Neural progenitor cell (in vitro differentiated cells): Measurements from ENCODE around the gene SFT2D3. TPM values are rescaled to one million over a fixed set of nuclear protein-coding genes. Genes with fewer than 3 reads are reported as not detected.

Source experiments
- DNase-seq: peaks from one replicate; pipeline ENCODE4 v3.0.0-alpha.2; 2016; ENCODE audit warnings: low spot score
- H2AFZ ChIP-seq: fragments of 200-600 bp; sonication (generic); replicated peaks from 2 replicates; pipeline ENCODE4 v1.6.1; 2016; ENCODE audit warnings: antibody characterized with exemption
- H3F3A ChIP-seq: fragments of 200-600 bp; sonication (generic); 2 replicates; pipeline ENCODE4 v1.6.1; 2016; ENCODE audit warnings: antibody characterized with exemption, low read depth
- H3K27ac ChIP-seq: fragments of 200-600 bp; sonication (generic); 2 replicates; pipeline ENCODE4 v1.5.1; 2016; ENCODE audit warnings: mild to moderate bottlenecking
- H3K27me3 ChIP-seq: fragments of 200-600 bp; sonication (generic); 2 replicates; pipeline ENCODE4 v1.6.1; 2016; ENCODE audit warnings: mild to moderate bottlenecking, moderate library complexity
- H3K36me3 ChIP-seq: fragments of 200-600 bp; sonication (generic); 2 replicates; pipeline ENCODE4 v1.5.1; 2016
- H3K4me1 ChIP-seq: fragments of 200-600 bp; sonication (generic); 2 replicates; pipeline ENCODE4 v1.6.1; 2016; ENCODE audit warnings: mixed run types
- H3K4me2 ChIP-seq: fragments of 200-600 bp; sonication (generic); 2 replicates; pipeline ENCODE4 v1.6.1; 2016
- H3K4me3 ChIP-seq: fragments of 200-600 bp; sonication (generic); 2 replicates; pipeline ENCODE4 v1.5.1; 2016
- H3K79me2 ChIP-seq: fragments of 200-600 bp; sonication (generic); 2 replicates; pipeline ENCODE4 v1.6.1; 2016; ENCODE audit warnings: low read depth
- H3K9ac ChIP-seq: fragments of 200-600 bp; sonication (generic); 2 replicates; pipeline ENCODE4 v1.6.1; 2016
- H3K9me3 ChIP-seq: fragments of 200-600 bp; sonication (generic); 2 replicates; pipeline ENCODE4 v1.5.1; 2016; ENCODE audit warnings: low read depth
- H4K20me1 ChIP-seq: fragments of 200-600 bp; sonication (generic); 2 replicates; pipeline ENCODE4 v1.6.1; 2016; ENCODE audit warnings: low read depth
- H3K27ac Mint-ChIP-seq: 3 replicates; pipeline ENCODE4 v1.8.0; 2021; ENCODE audit warnings: mixed read lengths
- H3K27me3 Mint-ChIP-seq: 2 replicates; pipeline ENCODE4 v1.8.0; 2022; ENCODE audit warnings: low read depth, mild to moderate bottlenecking, inconsistent platforms, moderate library complexity, mixed read lengths; ENCODE audit not compliant: insufficient read depth
- H3K36me3 Mint-ChIP-seq: 3 replicates; pipeline ENCODE4 v1.8.0; 2021; ENCODE audit warnings: mixed read lengths
- H3K4me1 Mint-ChIP-seq: 3 replicates; pipeline ENCODE4 v1.8.0; 2021; ENCODE audit warnings: mixed read lengths
- H3K4me3 Mint-ChIP-seq: 3 replicates; pipeline ENCODE4 v1.8.0; 2021; ENCODE audit warnings: mild to moderate bottlenecking, moderate library complexity, mixed read lengths
- H3K9me3 Mint-ChIP-seq: 3 replicates; pipeline ENCODE4 v1.8.0; 2020; ENCODE audit warnings: mixed read lengths
- EZH2 ChIP-seq: fragments of 200-600 bp; sonication (generic); IDR thresholded peaks from 2 replicates; pipeline ENCODE4 v1.6.1; 2017; ENCODE audit warnings: antibody characterized with exemption, mild to moderate bottlenecking, moderate library complexity
- EZH2phosphoT487 ChIP-seq: fragments of 200-600 bp; sonication (generic); IDR thresholded peaks from 2 replicates; pipeline ENCODE4 v1.6.1; 2017; ENCODE audit warnings: antibody characterized with exemption
- total RNA-seq: library from RNA; depleted of rRNA; stranded (reverse); fragments of >200 nt; gene quantifications from 2 replicates; pipeline ENCODE4 v1.2.3, GENCODE V29; 2015; ENCODE audit warnings: low replicate concordance
- TF ChIP-seq, protein P1 (sequence below): fragments of 200-600 bp; sonication (generic); IDR thresholded peaks from 2 replicates; pipeline ENCODE4 v1.5.1; 2017; ENCODE audit warnings: antibody characterized with exemption, mild to moderate bottlenecking

SFT2D3 gene
- total RNA-seq, 1 donor from 2014 or later: 30.6 TPM

DNA sequence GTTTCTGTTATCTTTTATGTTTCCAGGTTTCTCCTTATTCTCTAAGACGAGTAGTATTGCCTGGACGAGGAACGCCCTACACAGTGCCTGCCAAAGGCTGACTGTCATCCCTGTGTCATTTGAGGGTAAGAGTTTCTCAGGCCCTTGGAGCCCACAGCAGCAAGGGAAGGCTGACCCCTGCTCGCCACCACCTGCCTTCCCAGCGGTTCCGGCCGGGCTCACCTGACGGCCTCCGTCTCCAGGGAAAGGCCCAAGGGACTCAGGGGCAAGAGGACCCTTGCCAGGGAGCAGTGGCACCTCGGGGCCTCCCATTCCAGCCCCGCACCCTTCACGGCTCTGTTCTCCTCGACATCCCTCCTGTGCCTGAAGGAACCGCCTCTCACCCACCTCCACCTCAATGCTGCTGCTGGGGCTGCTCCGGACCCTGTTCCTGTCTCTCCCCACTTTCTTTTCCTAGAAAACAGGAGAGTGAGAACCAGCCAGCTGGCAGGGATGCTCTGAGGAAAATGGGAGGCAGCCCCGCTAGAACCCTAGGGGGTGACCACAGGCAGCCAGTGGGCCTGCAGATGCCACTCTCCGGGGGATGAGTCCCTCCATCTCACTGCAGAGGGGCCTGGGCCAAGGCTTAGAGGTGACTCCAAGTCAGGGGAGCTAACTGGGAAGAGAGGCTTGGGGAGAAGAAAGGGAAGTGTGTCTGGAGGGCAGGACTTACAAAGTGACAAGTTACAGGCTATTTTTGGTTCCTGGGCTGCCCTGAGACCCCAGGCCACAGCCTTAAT, 27.8 kb upstream of the SFT2D3 start:
- Histone ChIP-seq H3K4me1 (peaks cover 4% of the 10 kb centered on the region), H3K79me2 (no peaks in the 10 kb centered on the region), H3K9ac (no peak overlapping the region), H3K36me3 (no peaks in the 10 kb centered on the region), H3F3A (no peaks in the 10 kb centered on the region), H3K9me3 (no peaks in the 10 kb centered on the region), H3K27me3 (peaks cover 71% of the 10 kb centered on the region), H3K4me3 (no peak overlapping the region), H4K20me1 (peaks cover 12% of the 10 kb centered on the region), H2AFZ (no peak overlapping the region), H3K4me2 (no peak overlapping the region), H3K27ac (no peak overlapping the region)
- peaks cover 31% of the 10 kb centered on the region for H3K27me3 Mint-ChIP-seq
- DNase-seq: no peak
- TF ChIP-seq EZH2phosphoT487: no peak
- TF ChIP-seq EZH2: no peak
- TF ChIP-seq, protein P1, sequence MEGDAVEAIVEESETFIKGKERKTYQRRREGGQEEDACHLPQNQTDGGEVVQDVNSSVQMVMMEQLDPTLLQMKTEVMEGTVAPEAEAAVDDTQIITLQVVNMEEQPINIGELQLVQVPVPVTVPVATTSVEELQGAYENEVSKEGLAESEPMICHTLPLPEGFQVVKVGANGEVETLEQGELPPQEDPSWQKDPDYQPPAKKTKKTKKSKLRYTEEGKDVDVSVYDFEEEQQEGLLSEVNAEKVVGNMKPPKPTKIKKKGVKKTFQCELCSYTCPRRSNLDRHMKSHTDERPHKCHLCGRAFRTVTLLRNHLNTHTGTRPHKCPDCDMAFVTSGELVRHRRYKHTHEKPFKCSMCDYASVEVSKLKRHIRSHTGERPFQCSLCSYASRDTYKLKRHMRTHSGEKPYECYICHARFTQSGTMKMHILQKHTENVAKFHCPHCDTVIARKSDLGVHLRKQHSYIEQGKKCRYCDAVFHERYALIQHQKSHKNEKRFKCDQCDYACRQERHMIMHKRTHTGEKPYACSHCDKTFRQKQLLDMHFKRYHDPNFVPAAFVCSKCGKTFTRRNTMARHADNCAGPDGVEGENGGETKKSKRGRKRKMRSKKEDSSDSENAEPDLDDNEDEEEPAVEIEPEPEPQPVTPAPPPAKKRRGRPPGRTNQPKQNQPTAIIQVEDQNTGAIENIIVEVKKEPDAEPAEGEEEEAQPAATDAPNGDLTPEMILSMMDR: no peak
- no peak overlapping the region for H3K27ac Mint-ChIP-seq
- peaks cover 11% of the 10 kb centered on the region for H3K4me1 Mint-ChIP-seq
- H3K4me3 Mint-ChIP-seq: peak overlapping the region; percentile 86
- no peaks in the 10 kb centered on the region for H3K36me3 Mint-ChIP-seq
- peaks cover 6% of the 10 kb centered on the region for H3K9me3 Mint-ChIP-seq

DNA sequence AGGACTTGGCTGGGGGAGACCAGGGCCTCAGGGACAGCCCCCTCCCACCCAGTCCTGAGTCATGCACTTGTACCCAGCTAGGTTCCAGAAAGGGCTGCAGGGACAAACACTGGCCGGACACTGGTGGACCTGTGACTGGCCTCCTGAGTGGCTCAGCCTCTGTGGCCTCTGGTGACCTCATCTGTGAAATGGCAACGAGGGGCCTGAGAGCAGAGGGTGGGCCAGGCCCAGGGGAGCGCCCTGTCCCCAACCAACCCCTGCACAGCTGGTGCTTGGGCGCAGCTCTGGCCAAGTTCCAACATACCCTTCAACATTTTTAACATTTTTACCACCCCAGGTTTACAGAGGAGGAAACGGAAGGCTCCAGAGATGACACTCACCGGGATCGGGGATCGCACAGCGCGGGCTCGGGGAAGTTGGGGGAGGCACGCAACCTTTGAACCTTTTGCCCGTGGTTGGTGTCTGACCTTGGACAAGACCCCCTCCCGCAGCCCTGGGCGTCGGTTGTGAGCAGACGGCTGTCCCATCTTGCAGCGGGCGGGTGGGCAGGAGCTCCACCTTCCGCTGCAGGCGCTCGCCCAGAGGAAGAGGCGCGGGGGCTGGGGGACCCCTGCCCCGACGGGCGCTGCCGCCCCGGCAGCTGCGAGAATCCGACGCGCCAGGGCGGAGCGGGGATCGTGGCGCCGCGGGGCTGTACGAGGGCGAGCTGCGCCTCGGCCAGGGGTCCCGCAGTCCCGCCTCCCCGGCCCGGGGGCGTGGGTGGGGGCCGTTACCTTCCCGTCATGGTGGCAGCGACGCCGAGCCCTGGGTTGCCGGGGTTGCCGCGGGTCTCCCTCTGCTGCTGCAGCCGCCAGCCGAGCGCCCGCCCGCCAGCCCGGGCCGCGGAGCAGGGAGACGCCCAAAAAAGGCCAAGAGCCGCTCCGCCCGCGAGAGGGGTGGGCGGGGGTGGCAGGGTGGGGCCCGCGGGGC, 26.8 kb upstream of the SFT2D3 start:
- Mint-ChIP-seq H3K4me3 (peak overlapping the region; percentile 86), H3K27me3 (peaks cover 31% of the 10 kb centered on the region), H3K27ac (no peak overlapping the region), H3K36me3 (no peaks in the 10 kb centered on the region), H3K9me3 (peaks cover 2% of the 10 kb centered on the region), H3K4me1 (peaks cover 11% of the 10 kb centered on the region)
- peak; percentile 49 for DNase-seq
- Histone ChIP-seq H3K79me2 (no peaks in the 10 kb centered on the region), H3K27ac (no peak overlapping the region), H3K4me3 (peak overlapping the region; percentile 44), H3K9me3 (no peaks in the 10 kb centered on the region), H3K4me1 (peaks cover 4% of the 10 kb centered on the region), H3K36me3 (no peaks in the 10 kb centered on the region), H3K9ac (no peak overlapping the region), H2AFZ (no peak overlapping the region), H3F3A (no peaks in the 10 kb centered on the region), H3K27me3 (peaks cover 74% of the 10 kb centered on the region), H4K20me1 (peaks cover 12% of the 10 kb centered on the region), H3K4me2 (peak overlapping the region; percentile 86)
- TF ChIP-seq EZH2: peak; percentile 88
- TF ChIP-seq, protein P1: no peak
- peak; percentile 84 for TF ChIP-seq EZH2phosphoT487

DNA sequence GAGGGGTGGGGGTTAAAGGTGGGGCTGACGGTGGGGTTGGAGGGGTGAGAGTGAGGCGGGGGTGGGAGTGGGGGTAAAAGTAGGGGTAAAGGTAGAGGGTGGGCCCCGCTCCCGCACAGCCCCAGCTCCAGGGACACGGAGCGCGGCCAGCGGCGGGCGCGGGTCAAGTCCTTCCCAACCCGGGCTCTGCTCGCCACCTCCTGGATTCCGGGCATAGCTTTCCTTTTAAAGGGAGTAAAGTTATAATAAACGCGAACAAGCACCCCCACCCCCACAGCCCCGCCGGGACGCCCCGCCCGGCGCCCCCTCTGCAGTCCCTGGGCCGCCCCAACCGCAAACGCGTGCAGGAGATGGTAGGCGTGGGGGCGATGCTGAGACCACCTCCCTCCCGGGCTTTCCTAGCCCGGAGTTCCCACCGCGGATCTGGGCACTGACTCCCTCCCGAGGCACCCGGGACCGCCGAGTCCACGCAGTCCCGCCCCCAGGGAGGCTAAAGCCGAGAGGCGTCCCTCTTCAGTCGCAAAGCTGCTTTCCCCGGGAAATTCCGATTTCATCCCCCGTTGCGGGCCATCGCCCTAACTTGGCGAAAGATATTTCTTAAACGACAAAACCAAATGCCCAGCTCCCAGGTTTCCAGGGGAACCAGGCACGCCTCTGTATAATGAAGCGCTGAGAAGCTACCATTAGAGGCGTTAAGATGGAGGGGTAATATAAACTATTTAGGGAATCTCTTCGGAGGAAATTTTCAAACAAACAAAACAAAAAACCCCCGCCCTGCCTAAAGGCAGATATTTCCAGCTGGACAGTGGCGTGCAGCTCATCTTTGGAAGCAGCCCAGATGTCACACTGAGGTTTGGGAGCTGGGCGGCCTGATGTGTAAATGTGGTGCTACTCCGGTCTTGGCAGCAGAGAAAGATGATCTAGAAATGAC, 25.7 kb upstream of the SFT2D3 start, which contains the start of gene LIMS2:
TSS of gene LIMS2 (minus strand) at position 200 of the 931 bp plus-strand sequence. CDS start 506 bp downstream, outside the sequence.
- no peaks in the 10 kb centered on the region for H3F3A ChIP-seq
- Mint-ChIP-seq H3K36me3 (no peaks in the 10 kb centered on the region), H3K9me3 (no peaks in the 10 kb centered on the region), H3K27me3 (peaks cover 31% of the 10 kb centered on the region), H3K4me1 (peaks cover 14% of the 10 kb centered on the region), H3K4me3 (peak within 1 kb of the TSS; percentile 91), H3K27ac (peak within 1 kb of the TSS; percentile 12)
- peaks cover 12% of the 10 kb centered on the region for H4K20me1 ChIP-seq
- H2AFZ ChIP-seq: peak within 1 kb of the TSS; percentile 22
- H3K4me3 ChIP-seq: peak within 1 kb of the TSS; percentile 44
- H3K4me2 ChIP-seq: peak within 1 kb of the TSS; percentile 86
- H3K27ac ChIP-seq: no peak within 1 kb of the TSS
- no peaks in the 10 kb centered on the region for H3K79me2 ChIP-seq
- H3K4me1 ChIP-seq: peaks cover 4% of the 10 kb centered on the region
- no peaks in the 10 kb centered on the region for H3K9me3 ChIP-seq
- DNase-seq: peak; percentile 70
- H3K36me3 ChIP-seq: no peaks in the 10 kb centered on the region
- TF ChIP-seq EZH2phosphoT487 (peak; percentile 53), EZH2 (no peak)
- TF ChIP-seq, protein P1: no peak
- H3K9ac ChIP-seq: no peak within 1 kb of the TSS
- H3K27me3 ChIP-seq: peaks cover 74% of the 10 kb centered on the region
